H1 (cell line): ENCODE results near the gene ANXA8L1.
"Not testable (repeated sequence)": the region's sequence is repeated elsewhere in the genome, so short reads cannot be mapped to it uniquely, and the experiment has no call there.

ENCODE experiments used
- CBX5 ChIP-seq: fragments of 300-800, 300-1000 bp; sonication (generic); IDR thresholded peaks from 2 replicates; pipeline ENCODE4 v1.7.1; 2016; ENCODE audit warnings: antibody characterized with exemption, low read length, low read depth
- CHD1 ChIP-seq: IDR thresholded peaks from 2 replicates; pipeline ENCODE4 v1.6.1; 2012; ENCODE audit warnings: low read depth, low read length, improper control_type of control experiment
- CTBP2 ChIP-seq: IDR thresholded peaks from 2 replicates; pipeline ENCODE4 v1.7.0; 2011; ENCODE audit warnings: borderline replicate concordance, mild to moderate bottlenecking, moderate library complexity, mixed read lengths, low read length; ENCODE audit not compliant: insufficient read depth, insufficient read length
- GTF2F1 ChIP-seq: IDR thresholded peaks from 2 replicates; pipeline ENCODE4 v1.6.1; 2012; ENCODE audit warnings: low read depth, low read length, improper control_type of control experiment, borderline replicate concordance
- HDAC6 ChIP-seq: IDR thresholded peaks from one replicate; pipeline ENCODE4 v1.7.1; 2012; ENCODE audit warnings: low read depth, mild to moderate bottlenecking, inconsistent platforms, low read length, moderate library complexity
- NANOG ChIP-seq: IDR thresholded peaks from 2 replicates; pipeline ENCODE4 v1.6.1; 2011; ENCODE audit warnings: low read length, low read depth, mild to moderate bottlenecking, inconsistent platforms; ENCODE audit not compliant: insufficient read depth, poor library complexity, severe bottlenecking
- POLR2AphosphoS5 ChIP-seq: IDR thresholded peaks from 2 replicates; pipeline ENCODE4 v1.6.1; 2011; ENCODE audit warnings: low read depth, low read length
- ZNF274 ChIP-seq: IDR thresholded peaks from 2 replicates; pipeline ENCODE4 v1.7.0; 2012; ENCODE audit warnings: low read length, borderline replicate concordance; ENCODE audit errors: extremely low read depth
- TF ChIP-seq, protein P1 (sequence below), 3 experiments: IDR thresholded peaks; 1 replicate in 2 of 3; 2 replicates in 1 of 3; pipeline versions ENCODE4 v1.5.1 to v1.6.1; 2011; ENCODE audit warnings: low read length in 3 of 3, mild to moderate bottlenecking in 3 of 3, inconsistent platforms in 2 of 3, low read depth in 1 of 3, moderate library complexity in 1 of 3; ENCODE audit not compliant: insufficient read depth in 1 of 3; ENCODE audit errors: control extremely low read depth in 1 of 3
- TF ChIP-seq, protein P2 (sequence below): IDR thresholded peaks from 2 replicates; pipeline ENCODE4 v1.6.1; 2012; ENCODE audit warnings: inconsistent platforms

DNA sequence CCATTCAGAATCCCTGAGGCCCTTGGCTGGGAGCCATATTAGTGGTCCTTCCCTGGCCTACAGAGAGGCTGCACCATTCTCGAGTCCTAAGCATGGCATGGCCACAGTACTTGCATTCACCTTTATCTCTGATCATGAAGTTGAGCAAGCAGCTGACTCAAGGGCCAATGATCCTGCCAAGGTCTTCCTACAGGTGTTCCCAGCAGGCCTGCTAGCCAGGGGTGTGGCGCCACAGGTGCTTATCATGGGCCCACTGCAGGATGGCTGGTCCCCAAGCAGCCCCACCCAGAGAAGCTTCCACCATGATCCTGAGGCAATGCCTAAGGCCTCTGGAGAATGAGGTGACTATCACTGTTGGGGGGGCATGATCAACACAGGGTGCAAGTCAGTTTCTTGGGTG is 48.0 kb downstream of the ANXA8L1 start:
- TF ChIP-seq, protein P1, sequence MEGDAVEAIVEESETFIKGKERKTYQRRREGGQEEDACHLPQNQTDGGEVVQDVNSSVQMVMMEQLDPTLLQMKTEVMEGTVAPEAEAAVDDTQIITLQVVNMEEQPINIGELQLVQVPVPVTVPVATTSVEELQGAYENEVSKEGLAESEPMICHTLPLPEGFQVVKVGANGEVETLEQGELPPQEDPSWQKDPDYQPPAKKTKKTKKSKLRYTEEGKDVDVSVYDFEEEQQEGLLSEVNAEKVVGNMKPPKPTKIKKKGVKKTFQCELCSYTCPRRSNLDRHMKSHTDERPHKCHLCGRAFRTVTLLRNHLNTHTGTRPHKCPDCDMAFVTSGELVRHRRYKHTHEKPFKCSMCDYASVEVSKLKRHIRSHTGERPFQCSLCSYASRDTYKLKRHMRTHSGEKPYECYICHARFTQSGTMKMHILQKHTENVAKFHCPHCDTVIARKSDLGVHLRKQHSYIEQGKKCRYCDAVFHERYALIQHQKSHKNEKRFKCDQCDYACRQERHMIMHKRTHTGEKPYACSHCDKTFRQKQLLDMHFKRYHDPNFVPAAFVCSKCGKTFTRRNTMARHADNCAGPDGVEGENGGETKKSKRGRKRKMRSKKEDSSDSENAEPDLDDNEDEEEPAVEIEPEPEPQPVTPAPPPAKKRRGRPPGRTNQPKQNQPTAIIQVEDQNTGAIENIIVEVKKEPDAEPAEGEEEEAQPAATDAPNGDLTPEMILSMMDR (IDR thresholded peaks at IDR 0.05; ENCODE audit: control extremely low read depth in 1 of 3, insufficient read depth in 1 of 3, low read depth in 1 of 3, low read length in 3 of 3) = not testable (repeated sequence)
- TF ChIP-seq CBX5, POLR2AphosphoS5, ZNF274, NANOG, CHD1, HDAC6, GTF2F1, CTBP2: not testable (repeated sequence)
- TF ChIP-seq, protein P2, sequence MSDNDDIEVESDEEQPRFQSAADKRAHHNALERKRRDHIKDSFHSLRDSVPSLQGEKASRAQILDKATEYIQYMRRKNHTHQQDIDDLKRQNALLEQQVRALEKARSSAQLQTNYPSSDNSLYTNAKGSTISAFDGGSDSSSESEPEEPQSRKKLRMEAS = not testable (repeated sequence)
